K562 (cell line): ENCODE data around the gene MPST. TPM values are rescaled to one million over a fixed set of nuclear protein-coding genes. Genes with fewer than 3 reads are reported as not detected.

Experiments
- ATAC-seq: fragments of 200-7000 bp; cut with Tn5 transposase; 3 replicates; pipeline ENCODE4 v1.9.1; 2020; ENCODE audit warnings: moderate library complexity
- BruUV-seq: library from RNA; stranded (reverse); fragments of 400-500 nt; replicated peaks from 2 replicates; lab custom pipeline; 2021; lab: Mats Ljungman, UMichigan
- CTCF ChIA-PET: fragments of 300-600 bp; formaldehyde crosslinking; extraction: SDS; loops from one replicate; lab custom pipeline; 2021; ENCODE audit warnings: low intra/inter-chr PET ratio; lab: Yijun Ruan, JAX
- POLR2A ChIA-PET: fragments of 300-600, 350-650 bp; sonication (Branson Sonifier 250); formaldehyde crosslinking; extraction: SDS; loops from one replicate; lab custom pipeline; 2021; ENCODE audit warnings: antibody characterized with exemption, inconsistent platforms; lab: Yijun Ruan, JAX
- DNase-seq, 4 experiments: peaks; one replicate each; pipeline versions ENCODE4 v3.0.0 to v3.0.0-alpha.2; 2011 to 2018; ENCODE audit warnings: low spot score in 3 of 4, mixed read lengths in 3 of 4; ENCODE audit errors: extremely low read depth in 1 of 4
- FAIRE-seq: peaks from 2 replicates; lab custom pipeline; 2011; peaks lifted over from hg19 to GRCh38; lab: Jason Lieb, UNC
- H2AFZ ChIP-seq: 2 replicates; pipeline ENCODE4 v1.6.0; 2011; ENCODE audit warnings: low read depth, low read length, control low read depth, inconsistent platforms
- H3K27ac ChIP-seq: fragments of 200-600 bp; 3 replicates; pipeline ENCODE4 v1.8.0; 2011; ENCODE audit warnings: low read depth, mild to moderate bottlenecking, control low read depth, inconsistent platforms, low read length, moderate library complexity, mixed read lengths; ENCODE audit errors: extremely low read depth
- H3K27me3 ChIP-seq, 2 experiments: fragments of 300-600 bp in 1 of 2; 2 replicates in 1 of 2; 3 replicates in 1 of 2; pipeline versions ENCODE4 v1.6.0 to v1.8.0; 2011; ENCODE audit warnings: inconsistent platforms in 2 of 2, low read length in 2 of 2, mild to moderate bottlenecking in 1 of 2, mixed read lengths in 1 of 2, moderate library complexity in 1 of 2; ENCODE audit not compliant: control insufficient read depth in 2 of 2, insufficient read depth in 2 of 2
- H3K36me3 ChIP-seq: fragments of 300-600 bp; 3 replicates; pipeline ENCODE4 v1.8.0; 2011; ENCODE audit warnings: mild to moderate bottlenecking, low read length, inconsistent platforms; ENCODE audit not compliant: control insufficient read depth, insufficient read depth
- H3K4me1 ChIP-seq, 2 experiments: fragments of 200-600 bp in 1 of 2; replicated peaks in 1 of 2; 2 replicates in 1 of 2; 3 replicates in 1 of 2; pipeline versions ENCODE4 v1.5.1 to v1.8.0; 2011; ENCODE audit warnings: inconsistent platforms in 2 of 2, low read length in 2 of 2, mild to moderate bottlenecking in 1 of 2, mixed read lengths in 1 of 2, moderate library complexity in 1 of 2; ENCODE audit not compliant: control insufficient read depth in 2 of 2, insufficient read depth in 2 of 2
- H3K4me2 ChIP-seq: 2 replicates; pipeline ENCODE4 v1.6.1; 2011; ENCODE audit warnings: low read length, control low read depth, inconsistent platforms, mixed read lengths; ENCODE audit not compliant: insufficient read depth
- H3K4me3 ChIP-seq: fragments of 200-600 bp; sonication (generic), shearing (Covaris generic); 2 replicates; pipeline ENCODE4 v1.5.1; 2016; ENCODE audit warnings: control low read depth, inconsistent platforms
- H3K79me2 ChIP-seq: fragments of 200-600 bp; 3 replicates; pipeline ENCODE4 v1.8.0; 2011; ENCODE audit warnings: low read length, inconsistent platforms; ENCODE audit not compliant: control insufficient read depth, insufficient read depth
- H3K9ac ChIP-seq, 2 experiments: 2 replicates each; pipeline versions ENCODE4 v1.6.0 to v1.6.1; 2011; ENCODE audit warnings: low read depth in 2 of 2, low read length in 2 of 2, control low read depth in 1 of 2, inconsistent platforms in 1 of 2, mild to moderate bottlenecking in 1 of 2, mixed read lengths in 1 of 2; ENCODE audit not compliant: insufficient read depth in 1 of 2
- H3K9me1 ChIP-seq: one replicate; pipeline ENCODE4 v1.6.0; 2011; ENCODE audit warnings: inconsistent platforms, mild to moderate bottlenecking, low read length, moderate library complexity; ENCODE audit not compliant: control insufficient read depth, insufficient read depth
- H3K9me3 ChIP-seq: replicated peaks from 2 replicates; pipeline ENCODE4 v1.5.1; 2011; ENCODE audit warnings: low read depth, low read length, inconsistent platforms; ENCODE audit not compliant: control insufficient read depth, insufficient read depth
- H4K20me1 ChIP-seq: replicated peaks from 2 replicates; pipeline ENCODE4 v1.6.1; 2011; ENCODE audit warnings: low read length, inconsistent platforms, mixed read lengths; ENCODE audit not compliant: control insufficient read depth, insufficient read depth
- BCLAF1 ChIP-seq, 2 experiments: fragments of 450-650 bp in 1 of 2; IDR thresholded peaks; 2 replicates each; pipeline ENCODE4 v1.6.1; 2011 to 2017; ENCODE audit warnings: low read depth in 2 of 2, antibody characterized with exemption in 1 of 2, borderline replicate concordance in 1 of 2, low read length in 1 of 2, mild to moderate bottlenecking in 1 of 2, mixed read lengths in 1 of 2; ENCODE audit not compliant: control insufficient read depth in 1 of 2
- CREB1 ChIP-seq, 2 experiments: sonication (generic) in 1 of 2; formaldehyde crosslinking in 1 of 2; IDR thresholded peaks; 2 replicates each; pipeline versions ENCODE4 v1.6.1 to v1.8.0; 2012 to 2022; ENCODE audit warnings: inconsistent platforms in 1 of 2, mild to moderate bottlenecking in 1 of 2, missing genetic modification reagents in 1 of 2, moderate library complexity in 1 of 2
- HDAC2 ChIP-seq: fragments of 450-650 bp; IDR thresholded peaks from 2 replicates; pipeline ENCODE4 v1.6.1; 2016; ENCODE audit warnings: mild to moderate bottlenecking
- HDAC3 ChIP-seq: fragments of 450-650 bp; IDR thresholded peaks from 2 replicates; pipeline ENCODE4 v1.6.1; 2018; ENCODE audit warnings: borderline replicate concordance, mild to moderate bottlenecking, moderate library complexity; ENCODE audit not compliant: partially characterized antibody
- HMGXB4 ChIP-seq: sonication (generic); formaldehyde crosslinking; IDR thresholded peaks from 2 replicates; pipeline ENCODE4 v1.8.1; 2023; ENCODE audit warnings: mild to moderate bottlenecking, missing genetic modification reagents
- ILF3 ChIP-seq: fragments of 450-650 bp; IDR thresholded peaks from 2 replicates; pipeline ENCODE4 v1.6.1; 2018; ENCODE audit warnings: antibody characterized with exemption, mild to moderate bottlenecking, moderate library complexity, borderline replicate concordance
- MLLT1 ChIP-seq, 2 experiments: fragments of 450-650 bp; IDR thresholded peaks; 2 replicates each; pipeline ENCODE4 v1.6.1; 2016
- PHF8 ChIP-seq: fragments of 200-600 bp; sonication (generic); IDR thresholded peaks from 2 replicates; pipeline ENCODE4 v1.6.1; 2012; ENCODE audit warnings: mixed run types, mild to moderate bottlenecking, inconsistent platforms, low read length, moderate library complexity, borderline replicate concordance
- RBBP5 ChIP-seq: fragments of 200-600 bp; sonication (generic); IDR thresholded peaks from 2 replicates; pipeline ENCODE4 v1.6.1; 2012; ENCODE audit warnings: borderline replicate concordance, mild to moderate bottlenecking, low read length, control low read depth, inconsistent platforms; ENCODE audit not compliant: insufficient read depth, poor library complexity, severe bottlenecking
- TCF7L2 ChIP-seq: fragments of 150-350 bp; IDR thresholded peaks from 2 replicates; pipeline ENCODE4 v1.6.1; 2016; ENCODE audit warnings: low read depth, mild to moderate bottlenecking, low read length, moderate library complexity
- TFE3 ChIP-seq: fragments of 450-650 bp; formaldehyde crosslinking; IDR thresholded peaks from 2 replicates; pipeline ENCODE4 v1.4.0; 2020; ENCODE audit warnings: mild to moderate bottlenecking, mixed read lengths
- WGBS: fragments of 100-300 bp; shearing (Covaris generic); methylation state at CpG from one replicate; pipeline ENCODE4 v1.1.6; 2016; ENCODE audit warnings: low coverage, mixed read lengths; ENCODE audit not compliant: insufficient coverage; ENCODE audit errors: missing lambda C conversion rate; 5-methylcytosine and 5-hydroxymethylcytosine counted together
- in situ Hi-C: fragments of 300-500 bp; cut with MboI; formaldehyde crosslinking; loops from 4 replicates; pipeline ENCODE4 v1.15.0; 2018; ENCODE audit warnings: inconsistent platforms, mixed read lengths
- intact Hi-C: fragments of 100-400 bp; cut with micrococcal nuclease; formaldehyde crosslinking; loops from 2 replicates; pipeline ENCODE4 v1.14.2; 2022
- polyA plus RNA-seq, 8 experiments: library from polyadenylated mRNA; depleted of rRNA in 4 of 8; stranded (reverse) in 5 of 8; unstranded in 3 of 8; fragments of >200 nt; fragmentation: Nextera tagmentation in 2 of 8; fragmentation: Illumina TruSeq in 1 of 8; extraction: Ambion mirVana in 2 of 8; extraction: Trizol in 1 of 8; gene quantifications; 2 replicates each; pipeline versions ENCODE4 v1.2.1 to v1.2.3, GENCODE V29; 2011 to 2014; ENCODE audit warnings: inconsistent platforms in 1 of 8, missing spikeins in 1 of 8
- total RNA-seq, 7 experiments: library from RNA; depleted of rRNA in 6 of 7; stranded (reverse); fragments of >200 nt in 6 of 7; fragmentation: Illumina TruSeq in 2 of 7; extraction: Trizol in 2 of 7; gene quantifications; 2 replicates each; pipeline versions ENCODE4 v1.2.1 to v1.2.3, GENCODE V29; 2011 to 2021; ENCODE audit warnings: low replicate concordance in 1 of 7

Gene MPST
- total and polyA plus RNA-seq, 9 of the 15 experiments (the other 6 are each of a cell fraction or from before 2014, with no cell fraction given), result 0.65 to 104 (median 24.3) TPM

GRCh38 chr22:36988075-36988832, 31.3 kb upstream of the MPST start:
- WGBS, result 13% methylated on average over 12 of the region's 12 CpGs
- no peak for FAIRE-seq
- no peak for TF ChIP-seq ILF3
- TF ChIP-seq BCLAF1 (IDR thresholded peaks at IDR 0.05; ENCODE audit: borderline replicate concordance in 1 of 2, control insufficient read depth in 1 of 2, low read depth in 2 of 2, low read length in 1 of 2), result no peak
- no peak for TF ChIP-seq HDAC2
- no peak for TF ChIP-seq TCF7L2
- TF ChIP-seq TFE3 (CRISPR knock-in tag), result no peak
- TF ChIP-seq HDAC3, result no peak
- TF ChIP-seq PHF8, result no peak
- TF ChIP-seq CREB1 (IDR thresholded peaks at IDR 0.05), result no peak
- no peak for TF ChIP-seq CREB1 (CRISPR knock-in tag; IDR thresholded peaks at IDR 0.05)
- no peak for TF ChIP-seq RBBP5
- no peak for TF ChIP-seq MLLT1 (IDR thresholded peaks at IDR 0.05)
- no peak for TF ChIP-seq HMGXB4 (CRISPR knock-in tag)

More at GRCh38 chr22:36988075-36988832, 31.3 kb upstream of the MPST start:
- no TSS peak for BruUV-seq
- no peak for ATAC-seq
- H3K4me3 ChIP-seq, result no peak overlapping the region
- no peak overlapping the region for H2AFZ ChIP-seq
- no peak overlapping the region for H3K27ac ChIP-seq
- CTCF ChIA-PET, result no interaction called here
- no peaks in the 10 kb centered on the region for H3K9me1 ChIP-seq
- H3K9me3 ChIP-seq, result peaks cover 14% of the 10 kb centered on the region
- H3K4me2 ChIP-seq, result no peak overlapping the region
- no peaks in the 10 kb centered on the region for H4K20me1 ChIP-seq
- in situ Hi-C loops, result no loop called here
- no peaks in the 10 kb centered on the region for H3K79me2 ChIP-seq
- no peak overlapping the region for H3K9ac ChIP-seq
- H3K4me1 ChIP-seq, result no peaks in the 10 kb centered on the region; a peak in 2 of 5 replicates
- intact Hi-C loops, result loop anchor here (5.0 kb wide), 1 partner anchor 54 kb away; no protein-coding TSS in a partner anchor
- H3K27me3 ChIP-seq, result peaks cover 4 to 12% of the 10 kb centered on the region in 2 experiments; a peak in 4 of 5 replicates
- no peak for DNase-seq
- no peaks in the 10 kb centered on the region; the same call in 2 of the 3 replicates for H3K36me3 ChIP-seq
- POLR2A ChIA-PET, result no interaction called here
